Measurements from ENCODE around the gene NFKBIE. TPM values are rescaled to one million over a fixed set of nuclear protein-coding genes. Genes with fewer than 3 reads are reported as not detected.

Gene NFKBIE
- total RNA-seq, 1 experiment from 2014 or later: 9.7 TPM

GRCh38 chr6:44269921-44270525 is 4.7 kb upstream of the NFKBIE start, which contains the start of gene TMEM151B:
TSS of gene TMEM151B (plus strand) at chr6:44270450. CDS start at chr6:44270743, 293 bp downstream.
- peak within 1 kb of the TSS; percentile 55 for H3K4me2 ChIP-seq (ENCODE audit: insufficient read depth, insufficient read length, low read length)
- peaks cover 12% of the 10 kb centered on the region; the same call in 1 of the 2 replicates for H3K4me1 ChIP-seq (ENCODE audit: insufficient read depth, low read length)
- H3K27me3 Mint-ChIP-seq (ENCODE audit: low read depth): peaks cover 20% of the 10 kb centered on the region
- no CpG with 5 or more reads among the region's 29 CpGs for WGBS (ENCODE audit: extremely low coverage, insufficient read length, low lambda C conversion rate)
- H3K9ac ChIP-seq (ENCODE audit: extremely low read depth, insufficient read length, low read length): no peak within 1 kb of the TSS
- H3K56ac ChIP-seq (ENCODE audit: insufficient read length, low read depth, low read length): no peak within 1 kb of the TSS
- no peak within 1 kb of the TSS for H2AK5ac ChIP-seq (ENCODE audit: insufficient read length, low read length)
- H2BK20ac ChIP-seq (ENCODE audit: low read depth, low read length, poor library complexity, severe bottlenecking): no peak within 1 kb of the TSS
- no peak within 1 kb of the TSS for H2BK5ac ChIP-seq (ENCODE audit: insufficient read length, low read length)
- no peak within 1 kb of the TSS for H3K27ac ChIP-seq (ENCODE audit: insufficient read length, low read depth, low read length)
- no peak within 1 kb of the TSS for H3K27ac Mint-ChIP-seq
- H4K91ac ChIP-seq (ENCODE audit: insufficient read length, low read depth, low read length): no peak within 1 kb of the TSS
- no peaks in the 10 kb centered on the region for H3K79me1 ChIP-seq (ENCODE audit: insufficient read depth, low read depth, low read length, poor library complexity, severe bottlenecking)
- DNase-seq: no peak
- no peaks in the 10 kb centered on the region; a peak in 1 of 7 replicates for H3K36me3 Mint-ChIP-seq (ENCODE audit: insufficient read depth in 1 of 3, low read depth in 3 of 3)
- no peak within 1 kb of the TSS for H3K18ac ChIP-seq (ENCODE audit: insufficient read length, low read depth, low read length)
- H2BK15ac ChIP-seq (ENCODE audit: low read depth, low read length): no peak within 1 kb of the TSS
- H3K14ac ChIP-seq (ENCODE audit: insufficient read depth, low read length): no peak within 1 kb of the TSS
- H3K23ac ChIP-seq (ENCODE audit: insufficient read length, low read depth, low read length): no peak within 1 kb of the TSS
- H3K27me3 ChIP-seq (ENCODE audit: insufficient read depth, low read length): peaks cover 7% of the 10 kb centered on the region; the same call in 1 of the 2 replicates
- H4K8ac ChIP-seq (replicated peaks; ENCODE audit: insufficient read length, low read depth, low read length): no peak within 1 kb of the TSS
- H2AFZ ChIP-seq (ENCODE audit: low read length): no peak within 1 kb of the TSS
- H3K4me1 Mint-ChIP-seq: peaks cover 26 to 45% of the 10 kb centered on the region in 2 experiments
- H3K4me3 Mint-ChIP-seq: peak within 1 kb of the TSS; percentile 68 to 88
- no peaks in the 10 kb centered on the region for H3K79me2 ChIP-seq (ENCODE audit: insufficient read depth, low read length)
- H4K20me1 ChIP-seq (ENCODE audit: control insufficient read depth, insufficient read depth, insufficient read length): no peaks in the 10 kb centered on the region
- no peak for TF ChIP-seq CTCF (conservative IDR thresholded peaks at IDR 0.05)
- no peaks in the 10 kb centered on the region for H3K9me3 ChIP-seq (ENCODE audit: control insufficient read depth, low read depth, low read length)
- H2BK12ac ChIP-seq (ENCODE audit: insufficient read length, low read depth, low read length): no peak within 1 kb of the TSS
- peaks cover 8% of the 10 kb centered on the region for H3K23me2 ChIP-seq (ENCODE audit: insufficient read length, low read depth, low read length, poor library complexity, severe bottlenecking)
- no peaks in the 10 kb centered on the region; a peak in 1 of 5 replicates for H3K9me3 Mint-ChIP-seq
- H2BK120ac ChIP-seq (ENCODE audit: low read depth, low read length, poor library complexity, severe bottlenecking): no peak within 1 kb of the TSS
- no peak within 1 kb of the TSS for H4K5ac ChIP-seq (ENCODE audit: insufficient read length, low read depth, low read length)
- no peak within 1 kb of the TSS for H3K4ac ChIP-seq (ENCODE audit: low read depth, low read length)
- no peak within 1 kb of the TSS for H3T11ph ChIP-seq (ENCODE audit: low read length)

All from H9 (cell line).